Tibial artery (tissue), 4 donors: ENCODE results near the gene DACH2.

ENCODE experiments used
- DNase-seq, 2 donors: peaks; one replicate each; pipeline ENCODE4 v3.0.0-alpha.2; 2019
- H3K27ac ChIP-seq, 2 donors: fragments of 200-600 bp; sonication (generic) in 1 of 2; 1 replicate in 1 of 2; 2 replicates in 1 of 2; pipeline ENCODE4 v1.5.1; 2018 to 2019; ENCODE audit warnings: mild to moderate bottlenecking in 1 of 2
- H3K27me3 ChIP-seq, 2 donors: fragments of 200-600 bp; sonication (generic) in 1 of 2; one replicate each; pipeline versions ENCODE4 v1.5.1 to v1.6.0; 2016 to 2019
- H3K36me3 ChIP-seq, 3 donors: fragments of 200-600 bp; sonication (generic) in 2 of 3; one replicate each; pipeline ENCODE4 v1.5.1; 2016 to 2019; ENCODE audit warnings: mild to moderate bottlenecking in 2 of 3
- H3K4me1 ChIP-seq, 4 donors: fragments of 200-600 bp; sonication (generic) in 2 of 4; 1 replicate in 3 of 4; 2 replicates in 1 of 4; pipeline ENCODE4 v1.5.1; 2016 to 2019
- H3K4me3 ChIP-seq, 2 donors: fragments of 200-600 bp; sonication (generic) in 1 of 2; 1 replicate in 1 of 2; 2 replicates in 1 of 2; pipeline ENCODE4 v1.5.1; 2018 to 2019; ENCODE audit warnings: mild to moderate bottlenecking in 2 of 2
- H3K9me3 ChIP-seq, 3 donors: fragments of 200-600 bp; sonication (generic) in 1 of 3; one replicate each; pipeline ENCODE4 v1.5.1; 2016 to 2019
- CTCF ChIP-seq, 2 experiments: fragments of 200-600 bp in 1 of 2; fragments of 450-650 bp in 1 of 2; IDR thresholded peaks; one replicate each; pipeline ENCODE4 v1.5.1; 2017 to 2019; ENCODE audit warnings: antibody characterized with exemption in 2 of 2, mild to moderate bottlenecking in 1 of 2, moderate library complexity in 1 of 2
- intact Hi-C: fragments of 100-400 bp; cut with DNase I; formaldehyde crosslinking; loops from one replicate; pipeline ENCODE4 v1.15.0; 2023; ENCODE audit warnings: low total_unique reads

The DACH2 gene

DNA sequence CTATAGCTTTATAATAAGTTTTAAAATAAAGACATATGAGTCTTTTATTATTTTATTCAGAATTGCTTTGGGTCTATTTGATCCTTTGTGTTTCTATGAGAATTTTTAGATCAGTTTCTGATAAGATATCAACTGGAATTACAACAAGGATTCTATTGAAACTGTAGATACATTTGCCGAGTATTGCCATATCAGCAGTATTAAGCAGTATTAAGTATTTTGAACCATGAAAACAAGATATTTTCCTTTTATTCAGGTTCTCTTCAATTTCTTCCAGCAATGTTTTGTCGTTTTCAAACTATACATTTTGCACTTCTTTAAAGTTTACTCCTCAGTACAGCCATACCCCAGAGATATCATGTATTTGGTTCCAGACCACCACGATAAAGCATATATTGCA lies 598.8 kb downstream of the DACH2 start:
- no peak for TF ChIP-seq CTCF (IDR thresholded peaks at IDR 0.05)
- no peaks in the 10 kb centered on the region for H3K36me3 ChIP-seq
- no peaks in the 10 kb centered on the region for H3K27me3 ChIP-seq
- H3K4me3 ChIP-seq: no peak overlapping the region
- no peaks in the 10 kb centered on the region for H3K4me1 ChIP-seq
- H3K9me3 ChIP-seq: no peaks in the 10 kb centered on the region
- intact Hi-C loops: no loop called here
- H3K27ac ChIP-seq: no peak overlapping the region
- DNase-seq: no peak

GRCh38 chrX:86805241-86805640 lies 657.0 kb downstream of the DACH2 start:
- intact Hi-C loops: no loop called here
- no peaks in the 10 kb centered on the region for H3K4me1 ChIP-seq
- H3K9me3 ChIP-seq: peaks cover 0 to 18% (median 14%) of the 10 kb centered on the region in 3 donors
- H3K27ac ChIP-seq: no peak overlapping the region
- no peaks in the 10 kb centered on the region for H3K27me3 ChIP-seq
- H3K36me3 ChIP-seq: no peaks in the 10 kb centered on the region
- H3K4me3 ChIP-seq: no peak overlapping the region
- TF ChIP-seq CTCF (IDR thresholded peaks at IDR 0.05): no peak
- DNase-seq: no peak

GRCh38 chrX:86806786-86807185 lies 658.5 kb downstream of the DACH2 start:
- Histone ChIP-seq H3K36me3 (no peaks in the 10 kb centered on the region), H3K27me3 (no peaks in the 10 kb centered on the region), H3K27ac (no peak overlapping the region), H3K9me3 (peaks cover 0 to 18% (median 14%) of the 10 kb centered on the region in 3 donors), H3K4me3 (no peak overlapping the region), H3K4me1 (no peaks in the 10 kb centered on the region)
- no peak for DNase-seq
- TF ChIP-seq CTCF (IDR thresholded peaks at IDR 0.05): no peak
- intact Hi-C loops: no loop called here

DNA sequence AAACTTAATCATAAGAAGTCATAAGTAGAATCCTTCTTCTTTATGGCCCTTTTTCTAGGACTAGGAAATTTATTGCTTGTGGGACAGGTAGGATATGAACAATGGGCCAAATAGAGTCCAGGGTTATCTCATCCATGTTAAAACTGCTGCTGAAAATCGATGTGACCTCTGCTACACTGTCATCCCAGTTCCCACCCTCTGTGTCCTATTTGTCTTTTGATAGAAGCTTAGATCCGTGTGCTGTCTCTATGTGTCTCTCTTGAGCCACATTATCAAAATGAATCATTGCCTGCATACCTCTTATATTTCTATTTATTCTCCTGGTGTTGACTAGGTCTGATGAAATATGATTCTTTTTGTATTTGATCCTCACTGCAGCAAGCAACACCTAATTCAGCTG lies 661.4 kb downstream of the DACH2 start:
- no peak for TF ChIP-seq CTCF (IDR thresholded peaks at IDR 0.05)

GRCh38 chrX:86829786-86830185 lies 681.5 kb downstream of the DACH2 start:
- intact Hi-C loops: no loop called here
- no peak for TF ChIP-seq CTCF (IDR thresholded peaks at IDR 0.05)
- H3K4me1 ChIP-seq: no peaks in the 10 kb centered on the region
- no peak for DNase-seq
- no peaks in the 10 kb centered on the region for H3K36me3 ChIP-seq
- H3K4me3 ChIP-seq: no peak overlapping the region
- no peaks in the 10 kb centered on the region for H3K9me3 ChIP-seq
- no peak overlapping the region for H3K27ac ChIP-seq
- no peaks in the 10 kb centered on the region for H3K27me3 ChIP-seq

More for the DNA sequence above, 661.4 kb downstream of the DACH2 start:
- H3K27ac ChIP-seq: no peak overlapping the region
- no peaks in the 10 kb centered on the region for H3K4me1 ChIP-seq
- no peak for DNase-seq
- no peaks in the 10 kb centered on the region for H3K36me3 ChIP-seq
- H3K4me3 ChIP-seq: no peak overlapping the region
- peaks cover 0 to 16% (median 14%) of the 10 kb centered on the region in 3 donors for H3K9me3 ChIP-seq
- H3K27me3 ChIP-seq: no peaks in the 10 kb centered on the region
- intact Hi-C loops: no loop called here

- no peak overlapping the region for H3K27ac ChIP-seq
- no peak for TF ChIP-seq CTCF (IDR thresholded peaks at IDR 0.05)
- no peaks in the 10 kb centered on the region for H3K9me3 ChIP-seq
- no peak for DNase-seq
- H3K4me1 ChIP-seq: no peaks in the 10 kb centered on the region
- H3K27me3 ChIP-seq: no peaks in the 10 kb centered on the region
- H3K4me3 ChIP-seq: no peak overlapping the region
- H3K36me3 ChIP-seq: no peaks in the 10 kb centered on the region
- intact Hi-C loops: no loop called here
Measured at GRCh38 chrX:86830685-86831084, 682.4 kb downstream of the DACH2 start.
